HepG2 (cell line): ENCODE results near the gene AGPAT3. TPM values are rescaled to one million over a fixed set of nuclear protein-coding genes. Genes with fewer than 3 reads are reported as not detected.

Experiments
- ATRX ChIP-seq: sonication (generic); formaldehyde crosslinking; IDR thresholded peaks from 2 replicates; pipeline ENCODE4 v1.4.0; 2020; ENCODE audit warnings: missing genetic modification reagents, borderline replicate concordance
- ETS1 ChIP-seq: sonication (generic); formaldehyde crosslinking; IDR thresholded peaks from 2 replicates; pipeline ENCODE4 v1.4.0; 2020; ENCODE audit warnings: missing genetic modification reagents
- FIP1L1 ChIP-seq: fragments of 200-400 bp; formaldehyde crosslinking; IDR thresholded peaks from 2 replicates; pipeline ENCODE4 v1.6.1; 2018; ENCODE audit warnings: low read depth, mild to moderate bottlenecking, low read length, moderate library complexity, borderline replicate concordance; ENCODE audit not compliant: insufficient read depth
- MAFG ChIP-seq: sonication (generic); formaldehyde crosslinking; IDR thresholded peaks from 2 replicates; pipeline ENCODE4 v1.5.1; 2020; ENCODE audit warnings: mild to moderate bottlenecking, missing genetic modification reagents
- MEF2D ChIP-seq: sonication (generic); formaldehyde crosslinking; IDR thresholded peaks from 2 replicates; pipeline ENCODE4 v1.5.1; 2020; ENCODE audit warnings: mild to moderate bottlenecking, missing genetic modification reagents
- MNT ChIP-seq: fragments of 450-650 bp; IDR thresholded peaks from 2 replicates; pipeline ENCODE4 v1.6.1; 2016
- NCOA2 ChIP-seq: sonication (generic); formaldehyde crosslinking; IDR thresholded peaks from 2 replicates; pipeline ENCODE4 v1.8.0; 2022; ENCODE audit warnings: inconsistent platforms
- NFYB ChIP-seq: sonication (generic); formaldehyde crosslinking; IDR thresholded peaks from 2 replicates; pipeline ENCODE4 v1.4.0; 2020; ENCODE audit warnings: missing genetic modification reagents
- SIN3B ChIP-seq: fragments of 150-350 bp; IDR thresholded peaks from 2 replicates; pipeline ENCODE4 v1.6.1; 2014; ENCODE audit warnings: low read length
- SNAPC2 ChIP-seq: sonication (generic); formaldehyde crosslinking; IDR thresholded peaks from 2 replicates; pipeline ENCODE4 v1.8.1; 2022; ENCODE audit warnings: mild to moderate bottlenecking, missing genetic modification reagents
- SP1 ChIP-seq, 2 experiments: fragments of 450-650 bp in 1 of 2; sonication (generic) in 1 of 2; formaldehyde crosslinking in 1 of 2; IDR thresholded peaks; 2 replicates each; pipeline versions ENCODE4 v1.4.0 to v1.6.1; 2016 to 2020; ENCODE audit warnings: missing genetic modification reagents in 1 of 2
- TBL1XR1 ChIP-seq: fragments of 150-350 bp; IDR thresholded peaks from 2 replicates; pipeline ENCODE4 v1.6.1; 2014; ENCODE audit warnings: borderline replicate concordance, low read length; ENCODE audit not compliant: partially characterized antibody
- TMF1 ChIP-seq: sonication (generic); formaldehyde crosslinking; IDR thresholded peaks from 2 replicates; pipeline ENCODE4 v1.8.1; 2022; ENCODE audit warnings: low read depth, missing genetic modification reagents
- TOPORS ChIP-seq: sonication (generic); formaldehyde crosslinking; IDR thresholded peaks from 2 replicates; pipeline ENCODE4 v1.8.0; 2023; ENCODE audit warnings: mild to moderate bottlenecking, missing genetic modification reagents
- U2AF2 ChIP-seq: fragments of 200-400 bp; formaldehyde crosslinking; IDR thresholded peaks from 2 replicates; pipeline ENCODE4 v1.6.1; 2017; ENCODE audit warnings: low read depth, mild to moderate bottlenecking, low read length
- UBTF ChIP-seq: sonication (generic); formaldehyde crosslinking; IDR thresholded peaks from 2 replicates; pipeline ENCODE4 v1.4.0; 2020; ENCODE audit warnings: mild to moderate bottlenecking, missing genetic modification reagents
- WIZ ChIP-seq: sonication (generic); formaldehyde crosslinking; IDR thresholded peaks from 2 replicates; pipeline ENCODE4 v1.5.1; 2020; ENCODE audit warnings: mild to moderate bottlenecking, missing genetic modification reagents
- ZBTB3 ChIP-seq: sonication (generic); formaldehyde crosslinking; IDR thresholded peaks from 2 replicates; pipeline ENCODE4 v1.4.0; 2020; ENCODE audit warnings: low read depth, mild to moderate bottlenecking, moderate library complexity, missing genetic modification reagents, borderline replicate concordance
- ZFP90 ChIP-seq: sonication (generic); formaldehyde crosslinking; IDR thresholded peaks from 2 replicates; pipeline ENCODE4 v1.8.0; 2022; ENCODE audit warnings: missing genetic modification reagents, mild to moderate bottlenecking, inconsistent platforms, borderline replicate concordance
- ZMAT3 ChIP-seq: sonication (generic); formaldehyde crosslinking; conservative IDR thresholded peaks from 2 replicates; pipeline ENCODE4 v1.7.0; 2021; ENCODE audit warnings: missing genetic modification reagents
- ZNF136 ChIP-seq: sonication (generic); formaldehyde crosslinking; IDR thresholded peaks from 2 replicates; pipeline ENCODE4 v1.8.1; 2022; ENCODE audit warnings: low read depth, mild to moderate bottlenecking, moderate library complexity, missing genetic modification reagents
- ZNF343 ChIP-seq: sonication (generic); formaldehyde crosslinking; IDR thresholded peaks from 2 replicates; pipeline ENCODE4 v1.4.0; 2020; ENCODE audit warnings: mild to moderate bottlenecking, missing genetic modification reagents
- ZNF383 ChIP-seq: sonication (generic); formaldehyde crosslinking; IDR thresholded peaks from 2 replicates; pipeline ENCODE4 v1.4.0; 2020; ENCODE audit warnings: missing genetic modification reagents, mild to moderate bottlenecking, borderline replicate concordance
- ZNF556 ChIP-seq: sonication (generic); formaldehyde crosslinking; IDR thresholded peaks from 2 replicates; pipeline ENCODE4 v1.4.0; 2020; ENCODE audit warnings: mild to moderate bottlenecking, missing genetic modification reagents, borderline replicate concordance
- ZNF674 ChIP-seq: sonication (generic); formaldehyde crosslinking; IDR thresholded peaks from 2 replicates; pipeline ENCODE4 v1.5.0; 2020; ENCODE audit warnings: low read depth, mild to moderate bottlenecking, missing genetic modification reagents
- ZNF713 ChIP-seq: sonication (generic); formaldehyde crosslinking; IDR thresholded peaks from 2 replicates; pipeline ENCODE4 v1.4.0; 2020; ENCODE audit warnings: mild to moderate bottlenecking, missing genetic modification reagents
- ZNF788 ChIP-seq: sonication (generic); formaldehyde crosslinking; IDR thresholded peaks from 2 replicates; pipeline ENCODE4 v1.5.0; 2020; ENCODE audit warnings: mild to moderate bottlenecking, missing genetic modification reagents, borderline replicate concordance
- polyA plus RNA-seq, 8 experiments: library from polyadenylated mRNA; depleted of rRNA in 3 of 8; stranded (reverse) in 7 of 8; unstranded in 1 of 8; fragments of >200 nt; fragmentation: Illumina TruSeq in 4 of 8; extraction: Trizol in 4 of 8; gene quantifications; 2 replicates each; pipeline versions ENCODE4 v1.2.1 to v1.2.3, GENCODE V29; 2011 to 2016; ENCODE audit warnings: low read depth in 4 of 8, missing spikeins in 1 of 8, mixed read lengths in 1 of 8; ENCODE audit not compliant: insufficient read depth in 1 of 8
- total RNA-seq, 5 experiments: library from RNA; depleted of rRNA; stranded (reverse); fragments of >200 nt; fragmentation: Illumina TruSeq; extraction: Trizol; gene quantifications; 2 replicates each; pipeline ENCODE4 v1.2.3, GENCODE V29; 2016; ENCODE audit warnings: low read depth in 1 of 5

AGPAT3 gene
- total and polyA plus RNA-seq, 2 of the 13 experiments (the other 11 are each of a cell fraction or from before 2014, with no cell fraction given) = 32.2 to 54.4 TPM

DNA sequence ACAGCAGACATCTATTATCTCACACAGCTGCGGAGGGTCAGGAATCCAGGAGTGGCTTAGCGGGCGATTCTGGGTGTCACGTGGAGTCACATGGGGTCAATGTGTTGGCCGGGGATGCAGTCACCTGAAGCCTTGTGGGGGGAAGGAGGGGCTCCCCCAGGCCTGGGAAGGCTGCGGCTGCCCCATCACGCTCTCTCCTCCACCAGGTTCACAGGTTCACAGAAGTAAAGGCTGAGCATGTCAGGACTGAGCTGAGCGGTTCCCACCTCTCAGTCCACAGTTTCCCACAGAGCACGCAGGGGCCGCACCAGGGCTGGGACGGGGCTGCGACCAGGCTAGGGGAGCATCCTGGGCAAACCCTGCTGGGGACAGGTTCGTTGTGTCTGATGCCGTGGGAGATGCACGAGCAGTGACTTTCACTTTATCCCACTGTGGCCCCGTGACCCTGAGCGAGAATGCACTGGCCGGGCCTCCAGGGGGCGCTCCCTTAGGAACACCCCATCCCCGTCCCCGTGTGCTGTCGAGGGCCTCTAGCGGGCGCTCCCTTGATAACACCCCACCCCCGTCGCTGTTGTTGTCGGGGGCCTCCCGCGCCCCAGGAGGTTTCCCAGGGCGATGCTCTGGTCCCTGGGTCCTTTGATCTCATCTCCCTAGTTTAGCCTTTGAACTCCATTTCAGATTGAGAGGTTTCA lies 73.9 kb downstream of the AGPAT3 start (continued):
- no peak for TF ChIP-seq ZNF136
- peak; percentile 61; the same call in 1 of the 2 replicates for TF ChIP-seq ZNF788 (CRISPR knock-in tag)
- 0 out of 2 replicates have a peak, but pooled peaks have one; percentile 44 for TF ChIP-seq ZNF556
- TF ChIP-seq MAFG (CRISPR knock-in tag) = no peak
- TF ChIP-seq ZNF713 (CRISPR knock-in tag) = no peak
- TF ChIP-seq MEF2D (CRISPR knock-in tag) = no peak; the same call in 1 of the 2 replicates
- TF ChIP-seq TBL1XR1 = no peak
- no peak for TF ChIP-seq FIP1L1
- TF ChIP-seq NFYB (CRISPR knock-in tag) = no peak
- no peak for TF ChIP-seq ATRX (CRISPR knock-in tag)
- no peak for TF ChIP-seq WIZ
- no peak for TF ChIP-seq TOPORS (CRISPR knock-in tag)
- TF ChIP-seq UBTF (CRISPR knock-in tag) = peak; percentile 68
- TF ChIP-seq ZNF674 (CRISPR knock-in tag) = no peak
- peak; percentile 38; the same call in 1 of the 2 replicates for TF ChIP-seq NCOA2 (CRISPR knock-in tag)
- no peak for TF ChIP-seq TMF1 (CRISPR knock-in tag)
- TF ChIP-seq ETS1 = no peak
- no peak for TF ChIP-seq ZBTB3
- TF ChIP-seq SNAPC2 (CRISPR knock-in tag) = no peak
- no peak for TF ChIP-seq ZFP90 (CRISPR knock-in tag)
- no peak for TF ChIP-seq ZNF343
- peak; percentile 79 for TF ChIP-seq MNT
- TF ChIP-seq SIN3B = 0 out of 2 replicates have a peak, but pooled peaks have one; percentile 37
- TF ChIP-seq ZMAT3 = no peak
- TF ChIP-seq U2AF2 = no peak
- TF ChIP-seq ZNF383 (CRISPR knock-in tag) = no peak
- no peak for TF ChIP-seq SP1 (IDR thresholded peaks at IDR 0.05)
- 0 out of 2 replicates have a peak, but pooled peaks have one; percentile 15 for TF ChIP-seq SP1 (CRISPR knock-in tag; IDR thresholded peaks at IDR 0.05)
